HG03520 (cell line): ENCODE data around the gene VAT1L.

Experiments used
- ATAC-seq: cut with Tn5 transposase; IDR thresholded peaks from one replicate; pipeline ENCODE4 v1.9.1; 2021; ENCODE audit warnings: mild to moderate bottlenecking, moderate library complexity; ENCODE audit not compliant: unreplicated experiment

The VAT1L gene, protein sequence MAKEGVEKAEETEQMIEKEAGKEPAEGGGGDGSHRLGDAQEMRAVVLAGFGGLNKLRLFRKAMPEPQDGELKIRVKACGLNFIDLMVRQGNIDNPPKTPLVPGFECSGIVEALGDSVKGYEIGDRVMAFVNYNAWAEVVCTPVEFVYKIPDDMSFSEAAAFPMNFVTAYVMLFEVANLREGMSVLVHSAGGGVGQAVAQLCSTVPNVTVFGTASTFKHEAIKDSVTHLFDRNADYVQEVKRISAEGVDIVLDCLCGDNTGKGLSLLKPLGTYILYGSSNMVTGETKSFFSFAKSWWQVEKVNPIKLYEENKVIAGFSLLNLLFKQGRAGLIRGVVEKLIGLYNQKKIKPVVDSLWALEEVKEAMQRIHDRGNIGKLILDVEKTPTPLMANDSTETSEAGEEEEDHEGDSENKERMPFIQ

DNA sequence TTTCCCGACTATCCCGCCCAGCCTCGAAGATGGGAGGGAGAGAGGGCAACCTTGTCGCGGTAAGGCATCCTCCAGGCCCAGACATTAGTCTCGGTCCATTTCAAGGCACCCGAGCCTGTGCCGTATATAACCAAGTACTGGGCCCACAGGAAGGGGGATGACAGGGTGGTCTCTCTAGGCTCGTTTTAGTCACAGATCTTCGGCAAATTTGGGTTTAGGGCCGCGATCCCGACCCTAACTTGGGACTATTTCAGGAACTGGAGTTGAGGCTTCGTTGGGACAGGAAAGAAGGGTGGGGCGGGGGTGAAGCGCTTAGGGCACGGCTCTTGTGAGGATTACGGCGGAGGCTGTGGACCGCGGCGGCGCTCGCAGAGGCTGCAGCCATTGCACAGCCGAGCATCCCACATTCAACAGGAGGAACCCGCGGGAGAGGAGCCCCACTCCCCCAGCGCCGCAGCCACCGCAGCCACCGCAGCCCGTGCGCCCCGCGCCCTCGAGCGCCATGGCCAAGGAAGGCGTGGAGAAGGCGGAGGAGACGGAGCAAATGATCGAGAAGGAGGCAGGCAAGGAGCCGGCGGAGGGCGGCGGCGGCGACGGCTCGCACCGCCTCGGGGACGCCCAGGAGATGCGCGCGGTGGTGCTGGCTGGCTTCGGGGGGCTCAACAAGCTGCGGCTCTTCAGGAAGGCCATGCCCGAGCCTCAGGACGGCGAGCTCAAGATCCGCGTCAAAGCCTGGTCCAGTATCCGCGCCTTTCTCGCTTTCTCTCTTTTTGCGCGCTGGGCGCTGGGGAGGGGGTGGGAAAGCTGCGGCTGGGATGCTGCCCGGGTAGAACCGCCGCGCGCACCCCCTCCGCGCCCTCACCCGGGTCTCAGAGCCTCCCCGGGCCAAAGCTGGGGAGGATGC lies at the start of gene VAT1L:
Gene VAT1L (plus strand): TSS at position 384 of the 904 bp plus-strand sequence. CDS start 119 bp downstream, at position 503.
- no peak for ATAC-seq

DNA sequence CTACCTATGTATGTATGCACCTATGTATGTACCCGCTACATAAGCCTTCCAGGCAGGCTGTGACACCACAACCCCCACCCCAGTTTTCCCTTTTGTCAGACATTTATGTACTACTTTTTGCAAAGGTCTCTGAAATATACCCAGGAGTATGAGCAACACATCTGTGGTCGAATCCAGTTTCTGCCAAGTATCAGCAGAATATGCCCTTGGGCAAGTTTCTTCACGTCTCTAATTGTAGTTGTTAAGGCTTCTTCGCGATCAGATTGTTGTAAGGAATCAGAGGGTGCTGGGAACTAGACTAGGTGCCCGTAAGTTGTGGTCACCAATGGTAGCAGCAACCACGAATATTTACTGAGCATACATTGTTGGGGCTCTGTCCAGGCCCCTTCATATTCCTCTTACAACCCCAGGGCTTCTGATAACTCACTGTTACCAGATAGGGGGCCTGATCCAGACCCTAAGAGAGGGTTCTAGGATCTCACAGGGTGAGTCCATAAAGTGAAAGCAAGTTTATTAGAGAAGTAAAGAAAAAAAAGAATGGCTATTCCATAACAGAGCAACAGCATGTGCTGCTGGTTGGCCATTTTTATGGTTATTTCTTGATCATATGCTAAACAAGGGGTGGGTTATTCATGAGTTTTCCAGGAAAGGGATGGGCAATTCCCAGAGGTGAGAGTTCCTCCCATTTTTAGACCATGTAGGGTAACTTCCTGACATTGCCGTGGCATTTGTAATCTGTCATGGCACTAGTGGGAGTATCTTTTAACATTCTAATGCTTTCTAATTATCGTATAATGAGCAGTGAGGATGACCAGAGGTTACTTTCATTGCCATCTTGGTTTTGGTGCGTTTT lies 49.4 kb upstream of the VAT1L start:
- ATAC-seq, result no peak

DNA sequence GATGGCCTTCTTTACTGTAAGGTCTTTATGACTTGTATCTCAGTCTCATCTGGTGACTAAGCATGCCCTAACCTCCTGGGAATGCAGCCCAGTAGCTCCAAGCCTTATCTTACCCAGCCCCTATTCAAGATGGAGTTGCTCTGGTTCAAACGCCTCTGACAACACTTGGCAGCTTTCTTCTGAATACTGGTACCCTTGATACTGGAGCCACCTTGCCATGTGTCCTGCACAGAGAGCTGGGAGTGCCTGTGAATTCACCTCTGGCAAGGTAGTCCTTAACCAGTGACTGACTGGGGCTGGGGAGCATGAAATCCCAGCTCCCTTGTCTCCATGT lies 48.8 kb upstream of the VAT1L start:
- ATAC-seq, result no peak

DNA sequence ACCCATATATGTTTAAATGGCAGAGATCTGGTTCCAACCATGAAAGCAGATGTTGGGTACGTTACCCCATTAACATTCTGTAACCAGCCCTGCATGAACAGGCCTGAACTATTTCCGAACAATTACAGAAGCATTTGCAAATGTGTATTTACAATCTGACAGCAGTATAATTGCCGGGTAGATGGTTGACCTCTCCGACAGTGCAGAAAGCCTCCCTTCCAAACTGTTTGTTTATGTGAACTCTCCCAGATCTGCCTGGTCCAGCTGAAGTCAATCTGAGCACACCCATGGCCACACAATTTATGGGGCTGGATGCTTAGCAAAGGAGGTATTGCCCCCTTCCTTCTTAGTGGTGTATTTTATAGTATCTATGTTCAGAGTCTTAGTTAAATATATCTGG lies 44.2 kb upstream of the VAT1L start:
- no peak for ATAC-seq

DNA sequence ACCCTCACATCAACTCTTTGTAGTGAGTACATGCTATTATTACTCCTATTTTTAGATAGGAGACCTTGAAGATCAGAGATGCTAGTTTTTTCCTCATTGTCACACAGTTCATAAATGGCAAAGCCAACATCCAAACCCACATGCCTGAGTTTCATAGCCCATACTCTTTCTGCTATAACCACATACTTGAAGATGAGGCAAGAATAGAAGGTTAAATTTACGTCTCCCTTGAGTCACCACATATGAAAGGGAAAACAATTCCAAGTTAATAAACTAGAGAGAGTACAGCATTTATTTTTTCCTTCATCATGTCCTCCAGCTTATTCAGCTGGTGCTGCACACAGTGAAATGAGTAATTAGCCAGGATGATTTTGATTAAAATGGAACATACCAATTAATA lies 42.4 kb upstream of the VAT1L start:
- ATAC-seq, result no peak

DNA sequence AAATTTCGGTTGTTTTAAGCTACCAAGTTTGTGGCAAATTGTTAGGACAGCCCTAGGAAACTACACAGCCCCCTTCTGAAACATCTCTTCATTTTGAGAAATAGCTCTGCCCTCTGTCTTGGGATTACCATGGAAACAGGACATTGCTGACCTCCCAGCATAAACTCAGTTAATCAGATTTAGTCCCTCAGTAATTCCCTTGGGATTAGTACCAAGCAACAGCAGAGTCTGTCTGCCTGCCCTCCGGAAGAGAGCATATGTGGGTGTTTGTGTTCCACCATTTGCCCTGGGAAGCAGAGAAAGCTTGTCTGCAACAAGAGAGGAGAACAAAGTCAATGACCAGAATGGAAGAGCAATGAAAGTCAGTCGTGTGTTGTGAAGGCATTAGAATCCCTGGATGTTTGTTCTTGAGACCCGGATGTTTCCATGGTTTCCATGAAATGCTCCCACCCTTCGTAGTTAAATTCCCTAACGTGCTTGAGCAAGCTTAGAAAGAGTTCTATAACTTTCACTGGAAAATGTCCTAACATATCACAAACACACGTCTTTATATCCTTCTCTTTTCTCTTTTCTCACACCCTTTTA lies 39.9 kb upstream of the VAT1L start:
- no peak for ATAC-seq

DNA sequence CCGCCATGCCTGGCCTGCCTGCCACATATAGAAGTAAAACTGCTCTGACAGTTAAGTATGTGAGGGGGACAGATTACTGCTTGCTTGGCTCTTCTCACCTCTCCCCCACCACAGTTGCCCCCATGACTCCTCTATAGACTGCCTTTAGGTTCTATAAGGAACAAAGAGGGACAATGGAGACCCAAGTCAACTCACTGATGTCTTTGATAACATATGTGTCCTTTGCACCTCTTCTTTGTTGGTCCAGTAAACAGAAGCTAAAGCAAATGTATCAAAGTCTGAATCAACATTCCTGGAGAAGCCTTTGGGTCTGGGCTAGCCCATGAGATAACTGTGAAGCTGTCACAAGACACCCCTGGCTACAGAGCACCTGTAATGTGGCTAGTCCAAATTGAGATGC lies 38.9 kb upstream of the VAT1L start:
- ATAC-seq, result no peak

DNA sequence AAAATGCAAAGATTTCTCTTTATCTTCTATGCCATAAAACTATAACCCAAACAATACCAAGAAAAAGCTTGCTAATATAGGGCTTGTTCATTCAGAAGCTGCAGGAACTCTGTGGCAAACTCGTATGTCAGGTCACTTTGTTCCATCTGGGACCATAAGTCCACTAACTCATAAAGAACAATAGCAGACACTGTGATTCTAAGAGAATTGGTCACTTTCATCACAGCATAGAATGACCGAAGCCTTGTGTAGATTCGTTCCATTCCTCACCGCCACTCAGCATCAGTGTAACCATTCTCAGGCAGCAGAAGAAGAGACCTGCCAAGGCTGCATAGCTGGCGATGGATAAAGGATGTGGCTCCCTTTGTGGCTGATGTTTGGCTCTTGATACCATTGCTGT lies 30.3 kb upstream of the VAT1L start:
- ATAC-seq, result no peak

DNA sequence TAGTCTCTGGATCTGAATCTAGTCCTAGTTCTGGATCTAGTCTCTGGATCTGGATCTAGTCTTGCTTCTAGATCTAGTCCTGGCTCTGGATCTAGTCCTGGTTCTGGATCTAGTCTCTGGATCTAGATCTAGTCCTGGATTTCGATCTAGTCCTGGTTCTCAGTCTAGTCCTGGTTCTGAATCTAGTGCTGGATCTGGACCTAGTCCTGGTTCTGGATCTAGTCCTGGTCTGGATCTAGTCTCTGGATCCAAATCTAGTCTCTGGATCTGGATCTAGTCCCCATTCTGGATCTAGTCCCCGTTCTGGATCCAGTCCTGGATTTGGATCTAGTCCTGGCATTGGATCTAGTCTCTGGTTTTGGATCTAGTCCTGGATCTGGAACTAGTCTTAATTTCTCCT lies 29.9 kb upstream of the VAT1L start:
- ATAC-seq, result no peak

DNA sequence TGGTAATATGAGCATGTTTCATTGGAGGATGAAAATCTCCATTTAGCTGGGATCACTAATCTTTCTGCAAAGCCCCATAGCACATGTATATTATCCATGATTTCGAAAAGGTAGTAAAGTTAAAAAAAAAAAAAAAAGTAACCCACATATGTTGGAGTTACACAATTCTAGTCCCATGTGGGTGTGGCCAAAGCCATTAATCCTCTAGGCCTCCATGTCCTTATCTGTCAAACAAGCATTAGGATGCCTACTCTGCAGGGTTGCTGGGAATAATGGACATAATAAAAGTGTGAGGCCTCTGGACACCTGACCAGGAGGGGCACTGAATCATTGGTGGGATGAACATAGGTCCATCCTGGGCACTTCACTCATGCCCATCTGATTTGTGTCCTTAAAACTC lies 29.2 kb upstream of the VAT1L start:
- no peak for ATAC-seq

DNA sequence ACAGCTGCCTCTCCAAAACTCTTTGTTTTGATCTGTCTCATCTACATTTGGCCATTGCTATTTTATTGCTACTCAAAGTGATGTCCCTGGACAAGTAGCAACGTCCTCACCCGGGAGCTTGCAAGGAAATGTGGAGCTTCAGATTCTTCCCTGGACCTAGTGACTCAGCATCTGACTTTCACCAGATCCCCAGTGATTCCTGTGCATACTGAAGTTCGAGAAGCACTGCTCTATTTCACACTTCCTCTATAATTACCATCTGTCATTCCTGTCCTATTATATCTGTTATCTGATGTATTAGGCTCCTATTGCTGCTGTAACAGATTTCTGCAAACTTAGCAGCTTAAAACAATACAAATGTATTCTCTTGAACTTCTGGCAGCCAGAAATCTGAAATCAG lies 28.5 kb upstream of the VAT1L start:
- no peak for ATAC-seq

DNA sequence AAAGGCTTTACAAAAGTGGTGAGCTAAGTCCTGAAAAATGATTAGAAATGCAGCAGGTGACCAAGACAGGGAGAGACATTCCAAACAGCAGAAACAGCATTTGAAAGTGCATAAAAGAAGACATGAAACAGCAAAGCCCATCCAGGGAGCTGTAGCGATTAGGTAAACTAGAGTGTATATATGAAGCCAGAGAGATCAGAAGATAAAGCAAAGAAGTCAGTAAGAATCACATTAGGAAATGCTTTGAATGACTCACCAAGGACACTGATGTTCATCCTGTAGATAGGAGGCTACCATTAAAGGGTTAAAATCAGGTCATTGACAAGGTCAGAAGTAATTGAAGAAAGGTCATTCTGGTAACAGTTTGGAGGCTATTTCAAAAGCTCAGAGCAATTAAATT lies 27.6 kb upstream of the VAT1L start:
- no peak for ATAC-seq

DNA sequence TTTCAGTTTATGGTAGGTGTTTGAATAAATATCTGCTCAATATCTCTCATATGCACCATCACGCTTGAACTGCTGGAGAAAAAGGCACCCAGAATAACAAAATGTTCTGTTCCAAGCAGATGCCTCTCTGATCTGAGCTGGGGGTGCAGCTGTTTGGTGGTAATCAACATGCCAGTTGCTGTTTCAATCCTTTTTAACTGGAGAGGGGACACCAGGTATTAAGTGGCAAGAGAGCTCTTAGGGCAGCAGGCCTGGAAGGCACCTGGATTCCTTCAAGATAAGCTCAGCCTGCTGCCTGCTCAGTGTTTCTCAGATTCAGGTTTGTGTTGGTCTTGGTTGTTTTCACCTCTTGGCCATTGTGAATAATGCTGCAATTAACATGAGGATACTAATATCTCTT lies 27.2 kb upstream of the VAT1L start:
- no peak for ATAC-seq

DNA sequence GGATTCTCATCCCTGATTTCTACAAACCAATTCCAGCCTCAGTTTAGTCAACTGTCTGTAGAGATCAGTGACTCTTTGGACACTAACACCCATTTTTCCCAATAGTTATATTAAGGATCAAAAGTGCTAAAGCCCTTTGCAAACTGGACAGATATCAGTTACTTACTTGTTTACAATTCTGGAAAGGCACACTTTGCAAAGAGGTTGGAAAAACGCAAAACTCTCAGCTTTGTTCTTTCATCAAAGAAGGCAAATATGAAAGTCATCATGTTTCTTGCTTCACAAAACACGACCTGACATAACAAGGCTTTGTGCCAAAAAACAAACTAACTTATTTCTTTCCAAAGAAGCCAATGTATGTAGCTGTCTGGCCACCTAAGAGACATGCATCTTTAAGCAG lies 26.1 kb upstream of the VAT1L start:
- ATAC-seq, result no peak

DNA sequence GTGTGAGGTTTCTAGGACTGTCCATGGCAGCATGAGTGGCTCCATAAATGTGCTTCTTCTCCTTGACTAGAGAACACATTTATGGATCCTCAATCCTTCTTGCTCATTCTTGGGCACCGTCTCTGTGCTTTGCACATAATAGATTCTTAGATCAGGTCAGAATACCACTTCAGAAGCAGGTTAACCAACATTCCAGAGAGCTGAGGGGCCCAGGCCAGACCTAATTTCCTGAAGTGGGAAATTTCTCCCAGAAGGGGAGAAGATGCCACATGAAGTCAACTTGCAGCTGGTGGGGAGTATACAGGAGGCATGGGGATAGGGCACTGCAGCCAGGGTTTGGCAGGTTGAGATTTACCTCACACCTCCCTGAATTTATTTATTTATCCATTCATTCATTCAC lies 24.4 kb upstream of the VAT1L start:
- no peak for ATAC-seq

DNA sequence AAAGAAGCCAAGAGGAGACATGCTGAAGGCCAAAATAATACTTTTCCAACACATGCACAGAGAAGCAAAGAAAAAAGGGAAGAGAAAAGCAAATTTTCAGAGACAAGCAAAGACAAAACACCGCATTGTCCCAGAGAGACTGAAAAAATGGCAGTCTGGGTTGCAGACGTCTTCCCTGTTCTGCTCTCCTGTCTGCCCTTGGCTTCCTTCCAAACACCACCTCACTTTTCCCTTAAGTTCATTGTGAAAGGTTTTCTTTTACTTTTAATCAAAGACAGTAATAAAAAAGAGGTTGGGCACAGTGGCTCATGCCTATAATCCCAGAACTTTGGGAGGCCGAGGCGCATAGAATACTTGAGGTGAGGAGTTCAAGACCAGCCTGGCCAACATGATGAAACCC lies 21.2 kb upstream of the VAT1L start:
- ATAC-seq, result no peak

DNA sequence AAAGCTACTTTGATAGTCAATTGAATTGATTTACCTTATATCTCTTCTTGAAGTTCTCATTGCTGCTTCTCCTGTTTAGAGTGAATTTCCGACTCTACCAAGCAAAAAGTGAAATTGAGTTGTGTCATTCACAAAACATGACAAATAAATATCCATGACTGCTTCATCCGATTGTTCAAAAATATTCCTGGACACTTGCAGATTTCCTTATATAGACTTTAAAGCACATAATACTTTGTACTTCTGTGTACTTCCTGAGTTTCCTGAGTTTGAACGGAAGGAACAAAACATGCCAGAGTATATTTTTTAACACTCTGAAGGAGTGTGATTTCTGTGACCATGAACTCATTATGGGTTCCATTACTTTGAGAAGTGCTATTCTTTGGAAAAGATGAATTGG lies 20.5 kb upstream of the VAT1L start:
- no peak for ATAC-seq

DNA sequence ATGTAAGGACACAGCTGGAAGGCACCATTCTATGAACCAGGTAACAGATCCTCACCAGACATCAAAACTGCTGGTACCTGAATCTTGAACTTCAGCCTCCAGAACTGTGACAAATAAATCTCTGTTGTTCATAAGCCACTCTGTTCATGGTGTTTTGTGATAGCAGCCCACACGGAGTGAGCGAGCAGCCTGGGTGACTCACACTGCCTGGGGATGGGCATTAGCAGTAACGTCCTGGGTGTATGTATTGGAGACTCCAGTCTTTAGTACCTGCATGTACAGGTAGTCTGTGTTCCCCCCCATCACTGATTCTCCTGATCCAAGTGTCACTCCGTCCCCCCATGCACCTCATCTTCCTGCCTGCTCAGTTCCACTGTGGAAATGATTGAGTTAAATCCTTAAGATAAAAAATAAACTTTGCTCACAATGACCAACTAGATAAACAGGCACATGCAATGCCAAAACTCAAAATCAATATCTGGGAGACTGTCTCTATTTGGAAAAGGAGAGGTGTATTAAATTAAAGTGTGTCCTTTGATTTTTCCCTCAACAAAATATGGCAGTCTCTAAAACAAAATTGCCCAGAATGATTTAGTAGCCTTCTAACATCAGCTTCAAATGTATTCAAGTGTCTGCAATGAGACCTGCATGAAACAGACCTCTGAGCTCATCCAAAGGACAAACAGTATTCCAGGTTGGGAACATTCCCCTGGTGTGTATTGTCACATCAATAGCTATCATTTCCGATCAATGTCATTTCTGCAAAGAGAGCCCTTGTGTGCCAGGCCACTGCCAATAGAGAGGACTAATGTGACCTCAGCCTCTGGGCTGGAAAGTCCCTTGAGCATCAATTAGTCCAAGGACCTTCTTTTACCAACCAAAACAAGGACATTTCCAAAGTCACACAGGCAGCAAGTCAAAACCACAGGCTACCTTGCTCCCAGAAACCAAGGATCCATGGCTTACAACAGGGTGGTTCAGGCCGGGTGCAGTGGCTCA lies 12.2 kb upstream of the VAT1L start:
- ATAC-seq, result no peak

DNA sequence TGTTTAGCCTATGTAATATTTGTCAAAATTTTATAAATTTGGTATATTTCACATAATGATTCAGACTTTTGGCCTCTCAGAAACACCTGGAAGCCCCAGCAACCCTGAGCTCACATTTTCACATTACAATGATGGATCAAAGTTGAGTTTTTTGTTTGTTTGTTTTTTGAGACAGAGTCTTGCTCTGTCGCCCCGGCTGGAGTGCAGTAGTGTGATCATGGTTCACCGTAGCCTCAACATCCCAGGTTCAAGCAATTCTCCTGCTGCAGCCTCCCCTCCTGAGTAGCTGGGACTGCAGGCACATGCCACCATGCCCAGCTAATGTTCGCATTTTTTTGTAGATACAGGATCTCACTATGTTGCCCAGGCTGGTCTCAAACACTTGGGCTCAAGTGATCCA lies 10.6 kb upstream of the VAT1L start:
- no peak for ATAC-seq

DNA sequence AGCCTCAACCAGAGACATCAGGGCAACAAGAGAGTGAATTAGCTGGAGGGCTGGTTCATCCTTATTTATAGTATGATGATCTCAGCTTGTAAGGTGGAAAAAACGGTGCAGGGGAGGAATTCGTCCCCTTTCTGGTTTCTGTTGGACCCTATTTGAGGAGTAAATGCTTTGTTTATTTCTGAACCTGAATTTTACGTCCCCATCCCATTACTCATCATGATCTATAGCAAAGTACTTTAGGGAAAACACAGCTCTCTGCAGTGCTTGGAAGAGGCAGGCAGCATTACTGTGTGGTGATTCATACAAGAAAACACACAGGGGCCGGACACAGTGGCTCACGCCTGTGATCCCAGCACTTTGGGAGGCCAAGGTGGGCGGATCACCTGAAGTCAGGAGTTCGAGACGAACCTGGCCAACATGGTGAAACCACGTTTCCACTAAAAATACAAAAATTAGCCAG lies 8.0 kb upstream of the VAT1L start:
- no peak for ATAC-seq
